Chondrocyte (in vitro differentiated cells): ENCODE results near the gene DNAH9. TPM values are rescaled to one million over a fixed set of nuclear protein-coding genes. Genes with fewer than 3 reads are reported as not detected.

Experiments
- DNase-seq: peaks from one replicate; pipeline ENCODE4 v3.0.0; 2021; ENCODE audit warnings: mixed read lengths, low spot score
- H3K27ac Mint-ChIP-seq: one replicate; pipeline ENCODE4 v1.8.0; 2021; ENCODE audit warnings: mild to moderate bottlenecking, moderate library complexity, mixed read lengths; ENCODE audit not compliant: unreplicated experiment
- H3K27me3 Mint-ChIP-seq: 2 replicates; pipeline ENCODE4 v1.8.0; 2021; ENCODE audit warnings: low read depth, mixed read lengths
- H3K36me3 Mint-ChIP-seq: 2 replicates; pipeline ENCODE4 v1.8.0; 2021; ENCODE audit warnings: low read depth, mixed read lengths
- H3K4me1 Mint-ChIP-seq: 2 replicates; pipeline ENCODE4 v1.8.0; 2021; ENCODE audit warnings: low read depth, mild to moderate bottlenecking, mixed read lengths
- H3K4me3 Mint-ChIP-seq: one replicate; pipeline ENCODE4 v1.8.0; 2021; ENCODE audit warnings: mild to moderate bottlenecking, moderate library complexity, mixed read lengths; ENCODE audit not compliant: unreplicated experiment
- H3K9me3 Mint-ChIP-seq: 2 replicates; pipeline ENCODE4 v1.8.0; 2021; ENCODE audit warnings: low read depth, mixed read lengths
- CTCF ChIP-seq: fragments of 200-600 bp; sonication (generic); IDR thresholded peaks from 2 replicates; pipeline ENCODE4 v1.5.0; 2021; ENCODE audit warnings: antibody characterized with exemption, mild to moderate bottlenecking, moderate library complexity
- total RNA-seq: library from RNA; stranded (reverse); gene quantifications from 3 replicates; pipeline ENCODE4 v1.2.1, GENCODE V29; 2021

DNAH9 gene
- total RNA-seq, 1 donor from 2014 or later = 0.37 TPM

- H3K4me3 Mint-ChIP-seq = no peak overlapping the region
- H3K4me1 Mint-ChIP-seq = no peaks in the 10 kb centered on the region
- TF ChIP-seq CTCF = no peak
- DNase-seq = no peak
- peaks cover 19% of the 10 kb centered on the region for H3K9me3 Mint-ChIP-seq
- no peaks in the 10 kb centered on the region for H3K36me3 Mint-ChIP-seq
- H3K27me3 Mint-ChIP-seq = no peaks in the 10 kb centered on the region
- H3K27ac Mint-ChIP-seq = no peak overlapping the region
Observed at GRCh38 chr17:11869680-11870394, 271.6 kb downstream of the DNAH9 start.

- Mint-ChIP-seq H3K27ac (no peak overlapping the region), H3K4me3 (no peak overlapping the region), H3K4me1 (no peaks in the 10 kb centered on the region), H3K27me3 (no peaks in the 10 kb centered on the region), H3K9me3 (peaks cover 19% of the 10 kb centered on the region), H3K36me3 (no peaks in the 10 kb centered on the region)
- no peak for TF ChIP-seq CTCF
- DNase-seq = no peak
Observed at GRCh38 chr17:11871773-11872172, 273.5 kb downstream of the DNAH9 start.

- Mint-ChIP-seq H3K27me3 (no peaks in the 10 kb centered on the region), H3K9me3 (peaks cover 5% of the 10 kb centered on the region), H3K36me3 (no peaks in the 10 kb centered on the region), H3K27ac (no peak overlapping the region), H3K4me1 (no peaks in the 10 kb centered on the region), H3K4me3 (no peak overlapping the region)
- DNase-seq = no peak
- TF ChIP-seq CTCF = no peak
Observed at GRCh38 chr17:11874756-11875155, 276.5 kb downstream of the DNAH9 start.

- Mint-ChIP-seq H3K9me3 (no peaks in the 10 kb centered on the region), H3K27ac (no peak overlapping the region), H3K4me1 (no peaks in the 10 kb centered on the region), H3K27me3 (no peaks in the 10 kb centered on the region), H3K4me3 (no peak overlapping the region), H3K36me3 (no peaks in the 10 kb centered on the region)
- peak; percentile 68 for TF ChIP-seq CTCF
- DNase-seq = no peak
Observed at GRCh38 chr17:11880714-11881113, 282.4 kb downstream of the DNAH9 start.

DNA sequence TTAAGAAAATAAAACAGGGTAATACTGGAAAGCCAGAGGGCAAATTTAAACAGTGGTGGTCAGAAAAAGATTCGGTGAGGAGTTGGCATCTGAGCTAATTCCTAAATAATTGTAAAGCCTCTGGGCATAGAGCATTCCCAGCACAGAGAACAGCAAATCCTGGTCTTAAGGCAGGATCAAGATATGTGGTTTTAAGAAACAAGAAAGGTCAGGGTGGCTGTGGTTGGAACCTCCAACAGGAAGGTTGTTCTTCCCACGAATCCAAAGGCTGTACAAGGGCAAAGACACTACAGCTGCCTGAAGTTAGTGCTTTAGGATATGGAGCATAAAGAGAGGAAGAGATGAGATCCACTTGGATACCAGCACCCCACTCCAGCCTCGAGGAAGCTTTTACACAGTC is 284.4 kb downstream of the DNAH9 start:
- Mint-ChIP-seq H3K36me3 (no peaks in the 10 kb centered on the region), H3K27me3 (no peaks in the 10 kb centered on the region), H3K9me3 (no peaks in the 10 kb centered on the region), H3K27ac (no peak overlapping the region), H3K4me1 (no peaks in the 10 kb centered on the region), H3K4me3 (no peak overlapping the region)
- no peak for DNase-seq
- no peak for TF ChIP-seq CTCF
